ENCODE data around the gene CZIB.
"Not testable (repeated sequence)": the region's sequence is repeated elsewhere in the genome, so short reads cannot be mapped to it uniquely, and the experiment has no call there.

CZIB gene

GRCh38 chr1:53238197-53239155 is 18.0 kb upstream of the CZIB start, which contains the start of gene MAGOH:
MAGOH (minus strand) TSS chr1:53238518; CDS start chr1:53238448, 70 bp downstream.
- peak; percentile 86 for DNase-seq

- no peak for DNase-seq
These were observed 17.2 kb upstream of the CZIB start for GRCh38 chr1:53237638-53238037.

GRCh38 chr1:53220962-53221286 is 490 bp upstream of the CZIB start:
- no peak for DNase-seq

- DNase-seq, result no peak
These were observed 723 bp downstream of the CZIB start for GRCh38 chr1:53219711-53220110.

DNA sequence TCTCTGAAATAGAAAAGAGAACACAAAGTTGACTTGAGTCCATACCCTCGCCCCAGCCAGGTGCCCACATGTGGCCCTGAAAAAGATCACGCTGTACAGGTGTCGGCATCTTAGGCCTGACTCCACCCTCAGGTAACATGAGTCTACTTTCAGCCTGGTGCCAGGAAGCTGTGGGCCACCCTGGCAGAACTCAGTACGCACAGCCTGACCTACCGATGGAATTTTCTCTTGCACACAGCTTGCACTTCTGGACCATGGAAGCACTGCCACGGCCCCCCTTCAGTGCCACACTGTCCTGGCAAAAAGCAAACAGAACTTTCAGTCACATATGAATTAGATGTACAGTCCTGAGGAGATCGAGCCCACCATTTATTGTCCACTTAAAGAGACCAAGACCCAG is 2.2 kb downstream of the CZIB start:
- no peak for DNase-seq

- no peak for DNase-seq
These were observed 6.0 kb downstream of the CZIB start for GRCh38 chr1:53214376-53214940.

DNA sequence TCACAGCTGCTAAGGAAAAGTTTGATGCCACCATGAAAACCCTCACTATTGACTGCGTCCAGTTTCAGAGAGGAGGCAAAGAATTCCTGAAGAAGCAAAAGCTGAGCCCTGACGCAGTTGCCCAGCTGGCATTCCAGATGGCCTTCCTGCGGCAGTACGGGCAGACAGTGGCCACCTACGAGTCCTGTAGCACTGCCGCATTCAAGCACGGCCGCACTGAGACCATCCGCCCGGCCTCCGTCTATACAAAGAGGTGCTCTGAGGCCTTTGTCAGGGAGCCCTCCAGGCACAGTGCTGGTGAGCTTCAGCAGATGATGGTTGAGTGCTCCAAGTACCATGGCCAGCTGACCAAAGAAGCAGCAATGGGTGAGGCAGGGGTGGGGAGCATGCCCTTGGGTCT is 9.5 kb downstream of the CZIB start:
- DNase-seq, result no peak

GRCh38 chr1:53210352-53210751 is 10.1 kb downstream of the CZIB start:
- no peak for DNase-seq

DNA sequence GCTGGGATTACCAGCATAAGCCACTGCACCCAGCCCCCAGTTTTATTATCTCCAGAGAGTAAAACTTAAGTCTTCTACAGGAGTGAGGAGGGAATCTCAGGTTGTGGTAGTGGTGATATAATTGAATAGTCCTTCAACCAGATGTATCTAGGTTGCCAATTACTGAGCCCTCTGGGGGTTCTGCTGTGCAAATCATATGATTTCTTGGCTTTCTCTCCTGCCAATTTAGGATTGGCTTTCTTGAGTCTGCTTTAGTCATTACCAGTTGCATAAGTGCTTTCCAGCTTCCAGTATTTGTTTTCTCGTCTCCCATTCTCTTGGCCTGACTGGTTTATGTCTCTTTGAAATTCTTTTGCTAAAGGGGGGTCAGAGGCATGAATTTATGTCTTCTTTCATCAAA is 12.7 kb downstream of the CZIB start:
- DNase-seq, result no peak

DNA sequence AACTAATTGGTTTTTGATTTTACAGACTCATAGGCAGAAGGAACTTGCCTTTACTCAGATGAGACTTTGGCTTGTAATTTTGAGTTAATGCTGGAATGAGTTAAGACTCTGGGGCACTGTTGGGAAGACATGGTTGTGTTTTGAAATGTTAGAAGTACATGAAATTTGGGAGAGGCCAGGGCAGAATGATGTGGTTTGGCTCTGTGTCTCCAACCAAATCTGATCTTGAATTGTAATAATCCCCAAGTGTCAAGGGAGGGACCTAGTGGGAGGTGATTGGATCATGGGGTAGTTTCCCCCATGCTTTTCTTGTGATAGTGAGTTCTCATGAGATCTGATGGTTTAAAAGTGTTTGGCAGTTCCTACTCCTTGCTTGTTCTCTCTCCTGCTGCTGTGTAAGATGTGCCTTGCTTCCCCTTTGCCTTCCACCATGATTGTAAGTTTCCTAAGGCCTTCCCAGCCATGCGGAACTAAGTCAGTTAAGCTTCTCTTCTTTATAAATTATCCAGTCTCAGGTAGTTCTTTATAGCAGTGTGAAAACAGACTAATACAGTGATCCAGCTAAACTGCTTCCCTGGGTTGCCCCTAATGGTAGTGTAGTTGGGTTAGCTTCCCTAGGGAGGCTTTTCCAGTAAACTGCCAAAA is 13.6 kb downstream of the CZIB start:
- DNase-seq, result no peak

GRCh38 chr1:53206083-53206685 is 14.2 kb downstream of the CZIB start:
- DNase-seq, result not testable (repeated sequence)

- not testable (repeated sequence) for DNase-seq
These were observed 14.9 kb downstream of the CZIB start for GRCh38 chr1:53205496-53205895.

GRCh38 chr1:53203466-53203865 is 17.0 kb downstream of the CZIB start:
- DNase-seq, result no peak

- DNase-seq, result no peak
These were observed 22.2 kb downstream of the CZIB start for GRCh38 chr1:53198241-53198651.

DNA sequence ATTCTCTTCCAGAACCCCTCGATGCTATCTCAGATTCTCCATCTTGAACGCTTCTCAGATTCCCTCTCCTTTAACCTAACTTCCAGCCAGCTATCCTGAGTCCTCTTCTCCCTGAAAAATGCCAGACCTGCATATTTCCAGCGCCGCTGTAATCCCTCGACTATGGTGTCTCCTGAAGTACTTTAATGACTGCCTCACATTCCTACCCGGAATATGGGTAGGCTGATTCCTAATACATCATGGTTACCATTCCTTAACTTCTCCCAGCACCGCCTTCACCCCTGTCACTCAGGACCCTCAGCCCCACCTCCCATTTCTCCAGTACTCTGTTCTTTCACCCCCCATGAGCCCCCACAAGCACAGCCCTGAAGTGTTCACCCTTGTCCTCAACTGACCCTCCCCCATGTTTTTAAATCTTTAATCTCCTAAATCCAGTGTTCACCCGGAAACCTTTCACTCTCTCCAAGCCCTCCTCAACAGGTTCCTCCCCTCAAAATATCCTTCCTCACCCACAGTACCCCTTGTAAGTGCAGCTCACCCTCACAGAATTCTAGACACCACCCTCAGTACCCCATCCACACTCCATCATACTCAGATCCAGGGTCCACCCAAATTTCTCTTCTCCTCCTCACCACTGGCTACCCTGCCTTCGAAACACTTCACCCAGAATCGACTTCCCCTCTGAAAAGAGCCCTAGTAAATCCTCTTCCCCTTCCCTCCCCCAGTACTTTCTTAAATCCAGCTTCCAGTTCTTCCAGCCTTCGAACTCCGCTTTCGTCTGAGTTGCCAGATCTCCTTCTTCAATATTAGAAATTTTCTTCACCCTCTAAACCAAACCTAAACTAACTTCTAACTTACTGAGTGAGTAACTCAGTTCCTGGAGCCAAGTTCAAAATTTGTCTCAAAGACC is 22.9 kb downstream of the CZIB start:
- no peak for DNase-seq

GRCh38 chr1:53196485-53197290 is 23.7 kb downstream of the CZIB start, which contains the start of gene CPT2:
CPT2 (plus strand) TSS chr1:53196824; CDS start chr1:53196944, 120 bp downstream.
- peak; percentile 51 for DNase-seq

DNA sequence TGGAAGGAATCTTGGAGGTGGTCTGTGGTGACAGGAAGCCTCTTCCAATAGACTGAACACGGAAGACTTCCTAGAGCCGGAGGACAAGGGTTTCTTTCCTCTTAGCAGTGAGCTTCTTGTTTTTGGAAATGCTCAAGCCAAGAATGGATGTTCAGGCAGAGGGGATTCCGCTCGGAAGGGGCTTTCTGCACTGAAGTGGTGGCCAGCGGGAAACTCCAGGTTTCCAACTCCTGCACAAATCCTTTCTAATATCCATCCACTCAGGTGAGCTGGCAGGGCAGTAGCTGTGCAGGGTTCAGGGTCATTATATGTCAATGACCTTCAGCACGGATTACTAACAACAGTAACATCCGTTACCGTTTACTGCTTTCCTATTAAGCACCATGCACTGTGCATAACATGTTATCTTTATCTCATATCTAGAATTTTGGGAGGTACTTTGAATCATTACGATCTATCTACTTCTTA is 24.4 kb downstream of the CZIB start:
- no peak for DNase-seq

GRCh38 chr1:53195246-53196016 is 25.0 kb downstream of the CZIB start:
- DNase-seq, result no peak

DNA sequence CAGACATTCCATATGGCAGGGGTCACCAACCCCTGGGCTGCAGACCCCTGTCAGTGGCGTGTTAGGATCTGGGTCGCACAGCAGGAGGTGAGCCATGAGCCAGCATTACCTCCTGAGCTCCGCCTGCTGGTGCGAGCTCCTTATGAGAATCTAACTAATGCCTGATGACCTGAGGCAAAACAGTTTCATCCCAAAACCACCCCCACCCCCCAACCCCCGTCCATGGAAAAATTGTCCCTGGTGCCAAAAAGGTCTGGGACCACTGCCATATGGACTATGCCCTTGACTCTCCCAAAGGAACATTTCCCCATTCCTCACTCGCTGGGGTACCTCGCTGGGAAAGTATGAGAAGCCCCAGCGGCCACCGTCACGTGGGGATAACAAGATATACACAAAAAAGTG is 30.2 kb downstream of the CZIB start:
- no peak for DNase-seq

DNA sequence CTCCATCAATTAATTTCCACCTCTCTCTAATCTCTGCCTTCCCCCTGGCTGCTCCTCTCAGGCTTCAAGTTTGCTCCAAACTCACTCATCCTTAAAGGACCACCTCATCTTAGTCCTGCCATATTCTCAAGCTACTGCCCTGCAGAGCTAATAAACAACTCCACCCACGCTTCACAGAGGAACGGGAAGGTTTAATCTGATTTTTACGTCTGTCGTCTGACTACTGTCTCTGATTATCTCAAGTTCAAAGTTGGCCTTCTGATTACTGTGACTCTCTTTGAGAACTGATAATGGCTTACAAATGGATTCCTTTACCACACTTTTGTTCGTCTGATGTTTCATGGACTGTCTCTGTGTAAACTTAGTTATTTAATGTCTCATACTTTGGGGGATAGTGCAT is 31.4 kb downstream of the CZIB start:
- no peak for DNase-seq

All from SHP77 treated with DMSO at 0.1 percent for 48 hours (cell line).